Neural cell (in vitro differentiated cells): ENCODE data around the gene IL3. TPM values are rescaled to one million over a fixed set of nuclear protein-coding genes. Genes with fewer than 3 reads are reported as not detected.

Experiments used
- H2AFZ ChIP-seq: fragments of 200-600, 300-800 bp; sonication (generic), shearing (Covaris generic); 2 replicates; pipeline ENCODE4 v1.6.0; 2014; ENCODE audit warnings: low read depth, mild to moderate bottlenecking, antibody characterized with exemption, low read length, moderate library complexity
- H3F3A ChIP-seq: fragments of 200-600 bp; shearing (Covaris generic); 2 replicates; pipeline ENCODE4 v1.6.1; 2016; ENCODE audit warnings: mild to moderate bottlenecking, moderate library complexity, mixed read lengths, antibody characterized with exemption, low read length; ENCODE audit not compliant: insufficient read depth, poor library complexity, severe bottlenecking
- H3K27ac ChIP-seq: fragments of 200-600, 300-800 bp; sonication (generic), shearing (Covaris generic); 2 replicates; pipeline ENCODE4 v1.5.1; 2014; ENCODE audit warnings: mild to moderate bottlenecking, low read length, moderate library complexity
- H3K27me3 ChIP-seq: fragments of 300-800, 200-600 bp; sonication (generic), shearing (Covaris generic); 2 replicates; pipeline ENCODE4 v1.6.0; 2014; ENCODE audit warnings: mild to moderate bottlenecking, low read depth, low read length, moderate library complexity; ENCODE audit not compliant: insufficient read depth
- H3K36me3 ChIP-seq: fragments of 300-800, 200-600 bp; sonication (generic), shearing (Covaris generic); 2 replicates; pipeline ENCODE4 v1.5.1; 2014; ENCODE audit warnings: mild to moderate bottlenecking, antibody characterized with exemption, low read length, moderate library complexity; ENCODE audit not compliant: insufficient read depth
- H3K4me2 ChIP-seq: fragments of 300-800, 200-600 bp; sonication (generic), shearing (Covaris generic); 2 replicates; pipeline ENCODE4 v1.6.0; 2014; ENCODE audit warnings: mild to moderate bottlenecking, low read length
- H3K4me3 ChIP-seq: fragments of 300-800, 200-600 bp; sonication (generic), shearing (Covaris generic); 2 replicates; pipeline ENCODE4 v1.5.1; 2014; ENCODE audit warnings: mild to moderate bottlenecking, low read length, moderate library complexity
- H3K79me2 ChIP-seq: fragments of 200-600 bp; shearing (Covaris generic); replicated peaks from 2 replicates; pipeline ENCODE4 v1.6.0; 2014; ENCODE audit warnings: mild to moderate bottlenecking, low read length, moderate library complexity; ENCODE audit not compliant: insufficient read depth
- H3K9ac ChIP-seq: fragments of 300-800, 200-600 bp; sonication (generic), shearing (Covaris generic); 2 replicates; pipeline ENCODE4 v1.6.1; 2016; ENCODE audit warnings: mild to moderate bottlenecking, low read length, mixed read lengths
- H3K9me2 ChIP-seq: fragments of 200-600 bp; shearing (Covaris generic); 2 replicates; pipeline ENCODE4 v1.6.1; 2016; ENCODE audit warnings: mild to moderate bottlenecking, low read length, mixed read lengths; ENCODE audit not compliant: insufficient read depth
- H3K9me3 ChIP-seq: fragments of 200-600, 300-800 bp; sonication (generic), shearing (Covaris generic); 2 replicates; pipeline ENCODE4 v1.6.1; 2016; ENCODE audit warnings: mild to moderate bottlenecking, mixed run types, low read length, moderate library complexity, mixed read lengths
- H4K20me1 ChIP-seq: fragments of 200-600 bp; shearing (Covaris generic); 2 replicates; pipeline ENCODE4 v1.6.1; 2016; ENCODE audit warnings: mild to moderate bottlenecking, mixed run types; ENCODE audit not compliant: insufficient read depth
- CTCF ChIP-seq: fragments of 450-650 bp; IDR thresholded peaks from 2 replicates; pipeline ENCODE4 v1.5.1; 2014; ENCODE audit warnings: antibody characterized with exemption, mild to moderate bottlenecking, moderate library complexity; ENCODE audit not compliant: poor library complexity, severe bottlenecking
- EP300 ChIP-seq: fragments of 450-650 bp; conservative IDR thresholded peaks from 2 replicates; pipeline ENCODE4 v1.6.1; 2014; ENCODE audit warnings: antibody characterized with exemption, mild to moderate bottlenecking, moderate library complexity; ENCODE audit not compliant: poor library complexity, severe bottlenecking
- EZH2 ChIP-seq: fragments of 200-600, 300-800 bp; shearing (Covaris generic), sonication (generic); IDR thresholded peaks from 2 replicates; pipeline ENCODE4 v1.6.1; 2014; ENCODE audit warnings: antibody characterized with exemption, low read length, borderline replicate concordance, mild to moderate bottlenecking; ENCODE audit not compliant: insufficient read depth, poor library complexity, severe bottlenecking
- MXI1 ChIP-seq: fragments of 450-650 bp; conservative IDR thresholded peaks from 2 replicates; pipeline ENCODE4 v1.6.1; 2014; ENCODE audit warnings: antibody characterized with exemption, mild to moderate bottlenecking; ENCODE audit not compliant: poor library complexity, severe bottlenecking
- POLR2AphosphoS5 ChIP-seq: IDR thresholded peaks from 2 replicates; pipeline ENCODE4 v1.6.1; 2012
- RAD21 ChIP-seq: fragments of 450-650 bp; conservative IDR thresholded peaks from 2 replicates; pipeline ENCODE4 v1.6.1; 2014; ENCODE audit warnings: antibody characterized with exemption, mild to moderate bottlenecking, moderate library complexity
- REST ChIP-seq: IDR thresholded peaks from 2 replicates; pipeline ENCODE4 v1.6.1; 2012; ENCODE audit warnings: borderline replicate concordance
- SMC3 ChIP-seq: fragments of 450-650 bp; conservative IDR thresholded peaks from 2 replicates; pipeline ENCODE4 v1.6.1; 2014; ENCODE audit warnings: antibody characterized with exemption, mild to moderate bottlenecking, moderate library complexity; ENCODE audit not compliant: poor library complexity
- TAF1 ChIP-seq: IDR thresholded peaks from 2 replicates; pipeline ENCODE4 v1.6.1; 2012; ENCODE audit warnings: low read depth
- polyA plus RNA-seq: library from polyadenylated mRNA; depleted of rRNA; stranded (reverse); fragments of >200 nt; gene quantifications from 2 replicates; pipeline ENCODE4 v1.2.3, GENCODE V29; 2014

Gene IL3
- polyA plus RNA-seq, 1 donor from 2014 or later: not detected

DNA sequence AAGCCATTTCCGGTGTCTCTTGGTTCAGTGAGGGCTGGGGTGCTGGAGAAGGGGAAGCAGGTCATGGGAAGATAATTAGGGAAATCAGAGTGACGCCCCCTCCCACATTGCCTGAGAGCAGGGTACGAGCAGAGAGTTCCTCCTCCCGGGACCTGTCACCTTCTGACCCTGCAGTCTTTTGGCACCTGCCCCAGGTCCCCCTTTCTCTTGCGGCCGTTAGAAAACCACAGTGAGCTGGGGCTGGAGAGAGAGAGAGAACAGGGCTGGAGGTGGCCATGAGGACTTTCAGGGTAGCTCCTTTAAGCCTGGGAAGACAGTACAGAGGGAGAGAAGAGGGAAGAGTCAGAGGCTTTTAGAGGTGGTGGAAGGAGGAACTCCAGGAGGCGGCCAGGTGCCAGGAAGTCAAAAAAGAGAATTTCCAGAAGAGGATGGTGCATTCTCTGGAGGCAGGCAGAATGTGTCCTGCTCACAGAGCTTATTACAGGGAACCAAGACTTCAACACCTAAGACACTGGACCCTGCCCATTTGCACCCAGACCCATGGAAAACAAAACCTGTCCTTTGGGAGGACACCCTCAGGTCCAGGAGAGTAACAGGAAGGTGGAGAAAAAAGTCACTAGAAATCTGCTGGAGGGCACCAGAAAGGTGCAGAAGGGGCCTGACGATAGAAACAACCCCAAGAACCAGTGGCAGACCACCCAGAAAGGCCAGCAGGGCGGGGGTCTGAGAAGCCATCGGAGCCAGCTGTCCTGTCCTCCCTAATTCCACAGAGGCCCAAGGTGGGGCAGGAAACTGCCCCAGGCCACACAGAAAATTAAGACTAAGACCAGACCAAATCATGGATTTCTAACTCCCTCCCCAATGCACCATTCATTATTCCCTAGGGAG lies 42.5 kb upstream of the IL3 start:
- Histone ChIP-seq H4K20me1 (no peaks in the 10 kb centered on the region), H3K9me3 (no peaks in the 10 kb centered on the region), H3F3A (no peaks in the 10 kb centered on the region), H3K4me3 (no peak overlapping the region), H2AFZ (no peak overlapping the region), H3K4me2 (no peak overlapping the region), H3K79me2 (no peaks in the 10 kb centered on the region), H3K27ac (no peak overlapping the region), H3K9ac (no peak overlapping the region), H3K27me3 (no peaks in the 10 kb centered on the region), H3K9me2 (no peaks in the 10 kb centered on the region), H3K36me3 (no peaks in the 10 kb centered on the region)
- no peak for TF ChIP-seq SMC3
- no peak for TF ChIP-seq MXI1
- TF ChIP-seq EP300: no peak
- TF ChIP-seq EZH2: no peak
- TF ChIP-seq REST: no peak
- no peak for TF ChIP-seq POLR2AphosphoS5
- no peak for TF ChIP-seq TAF1
- TF ChIP-seq CTCF: no peak
- no peak for TF ChIP-seq RAD21

- H3K79me2 ChIP-seq: no peaks in the 10 kb centered on the region
- H3K27ac ChIP-seq: no peak overlapping the region
- TF ChIP-seq EP300 (no peak), REST (no peak), POLR2AphosphoS5 (no peak), SMC3 (no peak), TAF1 (no peak), RAD21 (no peak), EZH2 (no peak), CTCF (no peak), MXI1 (no peak)
- H4K20me1 ChIP-seq: no peaks in the 10 kb centered on the region
- no peak overlapping the region for H3K4me2 ChIP-seq
- no peak overlapping the region for H3K9ac ChIP-seq
- no peaks in the 10 kb centered on the region for H3K27me3 ChIP-seq
- H3K9me3 ChIP-seq: no peaks in the 10 kb centered on the region
- H2AFZ ChIP-seq: no peak overlapping the region
- no peaks in the 10 kb centered on the region for H3K9me2 ChIP-seq
- no peaks in the 10 kb centered on the region for H3F3A ChIP-seq
- no peaks in the 10 kb centered on the region for H3K36me3 ChIP-seq
- no peak overlapping the region for H3K4me3 ChIP-seq
Measured at GRCh38 chr5:132019337-132019736, 41.1 kb upstream of the IL3 start.
